A549 (cell line): Measurements from ENCODE around the gene LRRFIP2. TPM values are rescaled to one million over a fixed set of nuclear protein-coding genes. Genes with fewer than 3 reads are reported as not detected.
A peak's percentile ranks its signal among the peaks of the same experiment; 100 is the strongest.
"Not testable (repeated sequence)": the region's sequence is repeated elsewhere in the genome, so short reads cannot be mapped to it uniquely, and the experiment has no call there.

ENCODE experiments used
- ATAC-seq, 2 experiments: fragments of 200-7000 bp in 1 of 2; fragments of >200 bp in 1 of 2; cut with Nextera tagmentation in 1 of 2; cut with Tn5 transposase in 1 of 2; 3 replicates each; pipeline versions ENCODE4 v1.8.0 to v1.9.1; 2018 to 2020; ENCODE audit warnings: mild to moderate bottlenecking in 1 of 2, moderate library complexity in 1 of 2
- CTCF ChIA-PET: fragments of 300-600 bp; sonication (Branson Sonifier 250); formaldehyde crosslinking; extraction: SDS; loops from one replicate; lab custom pipeline; 2021; ENCODE audit warnings: antibody characterized with exemption, inconsistent platforms; lab: Yijun Ruan, JAX
- POLR2A ChIA-PET: fragments of 350-600 bp; formaldehyde crosslinking; extraction: SDS; loops from one replicate; lab custom pipeline; 2021; ENCODE audit warnings: antibody characterized with exemption, inconsistent platforms; lab: Yijun Ruan, JAX
- DNase-seq, 2 experiments: peaks; one replicate each; pipeline versions ENCODE4 v3.0.0 to v3.0.0-alpha.2; 2011 to 2016; ENCODE audit warnings: low read depth in 1 of 2, low spot score in 1 of 2
- FAIRE-seq: peaks from 2 replicates; lab custom pipeline; 2011; peaks lifted over from hg19 to GRCh38; lab: Jason Lieb, UNC
- H3K27ac ChIP-seq, 2 experiments: fragments of >200 bp; sonication (Bioruptor Twin); formaldehyde crosslinking; 3 replicates each; pipeline ENCODE4 v1.5.1; 2016 to 2017
- H3K4me1 ChIP-seq: fragments of >200 bp; sonication (Bioruptor Twin); formaldehyde crosslinking; 3 replicates; pipeline ENCODE4 v1.6.1; 2016
- H3K4me2 ChIP-seq: fragments of >200 bp; sonication (Bioruptor Twin); formaldehyde crosslinking; 3 replicates; pipeline ENCODE4 v1.6.1; 2016
- H3K4me3 ChIP-seq: fragments of >200 bp; sonication (Bioruptor Twin); formaldehyde crosslinking; 3 replicates; pipeline ENCODE4 v1.5.1; 2016
- H3K9me3 ChIP-seq: fragments of >200 bp; sonication (Bioruptor Twin); formaldehyde crosslinking; 3 replicates; pipeline ENCODE4 v1.6.1; 2016
- CEBPB ChIP-seq, 2 experiments: fragments of >200 bp in 1 of 2; sonication (Bioruptor Twin) in 1 of 2; formaldehyde crosslinking in 1 of 2; IDR thresholded peaks; 2 replicates each; pipeline ENCODE4 v1.6.1; 2012 to 2016
- CHD2 ChIP-seq: fragments of 150-350 bp; IDR thresholded peaks from 2 replicates; pipeline ENCODE4 v1.6.1; 2014; ENCODE audit warnings: low read length; ENCODE audit not compliant: partially characterized antibody
- EHF ChIP-seq: fragments of 250-450 bp; sonication (Bioruptor Pico); IDR thresholded peaks from 2 replicates; pipeline ENCODE4 v1.5.0; 2020; ENCODE audit warnings: mild to moderate bottlenecking
- EHMT2 ChIP-seq: fragments of 200-600 bp; sonication (generic); IDR thresholded peaks from 2 replicates; pipeline ENCODE4 v1.6.1; 2016; ENCODE audit warnings: antibody characterized with exemption, low read depth, mild to moderate bottlenecking, moderate library complexity
- EP300 ChIP-seq, 2 experiments: fragments of >200 bp; sonication (Bioruptor Twin); formaldehyde crosslinking; IDR thresholded peaks; 2 replicates in 1 of 2; 3 replicates in 1 of 2; pipeline ENCODE4 v1.6.1; 2016 to 2017
- FOSB ChIP-seq: fragments of 250-450 bp; sonication (Bioruptor Pico); IDR thresholded peaks from 2 replicates; pipeline ENCODE4 v1.5.0; 2020; ENCODE audit warnings: mild to moderate bottlenecking, moderate library complexity
- FOSL2 ChIP-seq, 2 experiments: fragments of 450-650 bp in 1 of 2; fragments of >200 bp in 1 of 2; sonication (Bioruptor Twin) in 1 of 2; formaldehyde crosslinking; IDR thresholded peaks; 2 replicates each; pipeline versions ENCODE4 v1.5.0 to v1.6.1; 2016 to 2020; ENCODE audit warnings: mild to moderate bottlenecking in 1 of 2, moderate library complexity in 1 of 2
- FOXS1 ChIP-seq: fragments of 250-450 bp; sonication (Bioruptor Pico); IDR thresholded peaks from 2 replicates; pipeline ENCODE4 v1.5.0; 2020; ENCODE audit warnings: mild to moderate bottlenecking, moderate library complexity
- GATA3 ChIP-seq: IDR thresholded peaks from 2 replicates; pipeline ENCODE4 v1.6.1; 2012; ENCODE audit warnings: borderline replicate concordance
- HDAC2 ChIP-seq: fragments of 200-600 bp; sonication (generic); IDR thresholded peaks from 2 replicates; pipeline ENCODE4 v1.6.1; 2016
- HEYL ChIP-seq: fragments of 250-450 bp; sonication (Bioruptor Pico); IDR thresholded peaks from 2 replicates; pipeline ENCODE4 v1.8.0; 2021; ENCODE audit warnings: mild to moderate bottlenecking, moderate library complexity
- HOXA7 ChIP-seq: fragments of 250-450 bp; sonication (Bioruptor Pico); IDR thresholded peaks from 2 replicates; pipeline ENCODE4 v1.5.0; 2020; ENCODE audit warnings: mild to moderate bottlenecking, moderate library complexity
- HOXB13 ChIP-seq: fragments of 250-450 bp; sonication (Bioruptor Pico); IDR thresholded peaks from 2 replicates; pipeline ENCODE4 v1.5.0; 2020; ENCODE audit warnings: low read depth, mild to moderate bottlenecking, moderate library complexity
- JUN ChIP-seq, 2 experiments: fragments of >200 bp; sonication (Bioruptor Twin); formaldehyde crosslinking; IDR thresholded peaks; 2 replicates in 1 of 2; 3 replicates in 1 of 2; pipeline ENCODE4 v1.6.1; 2016 to 2017
- JUNB ChIP-seq: fragments of >200 bp; sonication (Bioruptor Twin); formaldehyde crosslinking; IDR thresholded peaks from 2 replicates; pipeline ENCODE4 v1.6.1; 2016
- MAZ ChIP-seq: fragments of 150-350 bp; IDR thresholded peaks from 2 replicates; pipeline ENCODE4 v1.6.1; 2014; ENCODE audit warnings: antibody characterized with exemption, low read depth, low read length, borderline replicate concordance
- MYC ChIP-seq: IDR thresholded peaks from 2 replicates; pipeline ENCODE4 v1.6.1; 2012; ENCODE audit warnings: mild to moderate bottlenecking, inconsistent platforms, low read length, improper control_type of control experiment, borderline replicate concordance
- NPAS2 ChIP-seq: fragments of 250-450 bp; sonication (Bioruptor Pico); IDR thresholded peaks from 2 replicates; pipeline ENCODE4 v1.8.0; 2022; ENCODE audit warnings: mild to moderate bottlenecking, moderate library complexity, borderline replicate concordance
- NR3C1 ChIP-seq: fragments of >200 bp; sonication (Bioruptor Twin); formaldehyde crosslinking; IDR thresholded peaks from 3 replicates; pipeline ENCODE4 v1.6.1; 2017
- POLR2A ChIP-seq: IDR thresholded peaks from 2 replicates; pipeline ENCODE4 v1.6.1; 2012; ENCODE audit warnings: mild to moderate bottlenecking, low read length
- RAD21 ChIP-seq, 2 experiments: fragments of >200 bp in 1 of 2; sonication (Bioruptor Twin) in 1 of 2; formaldehyde crosslinking in 1 of 2; IDR thresholded peaks in 1 of 2; conservative IDR thresholded peaks in 1 of 2; 2 replicates in 1 of 2; 3 replicates in 1 of 2; pipeline ENCODE4 v1.6.1; 2012 to 2018; ENCODE audit warnings: inconsistent platforms in 1 of 2
- RCOR1 ChIP-seq: fragments of 150-350 bp; IDR thresholded peaks from 2 replicates; pipeline ENCODE4 v1.6.1; 2014; ENCODE audit warnings: antibody characterized with exemption, low read length, low read depth
- RFX5 ChIP-seq: fragments of 450-650 bp; IDR thresholded peaks from 2 replicates; pipeline ENCODE4 v1.7.1; 2014; ENCODE audit warnings: antibody characterized with exemption, mild to moderate bottlenecking, moderate library complexity
- SMC3 ChIP-seq: fragments of >200 bp; sonication (Bioruptor Twin); formaldehyde crosslinking; IDR thresholded peaks from 3 replicates; pipeline ENCODE4 v1.6.1; 2018; ENCODE audit warnings: inconsistent platforms
- TP53 ChIP-seq: fragments of 250-450 bp; sonication (Bioruptor Pico); IDR thresholded peaks from 2 replicates; pipeline ENCODE4 v1.5.0; 2021; ENCODE audit warnings: mild to moderate bottlenecking, moderate library complexity
- WGBS: methylation state at CpG from one replicate; pipeline ENCODE4 v1.1.6; 2017; ENCODE audit errors: missing lambda C conversion rate; 5-methylcytosine and 5-hydroxymethylcytosine counted together
- polyA plus RNA-seq, 4 experiments: library from polyadenylated mRNA; depleted of rRNA in 3 of 4; stranded (reverse); fragments of >200 nt; fragmentation: RNase III in 1 of 4; extraction: RNeasy Plus Mini Kit Qiagen cat#74134 plus additional on column Dnase treatment in 1 of 4; gene quantifications; 2 replicates in 3 of 4; 3 replicates in 1 of 4; pipeline ENCODE4 v1.2.3, GENCODE V29; 2011 to 2017
- TF ChIP-seq, protein P1 (sequence below): IDR thresholded peaks from 2 replicates; pipeline ENCODE4 v1.6.1; 2012
- TF ChIP-seq, protein P2 (sequence below): fragments of >200 bp; sonication (Bioruptor Twin); formaldehyde crosslinking; IDR thresholded peaks from 3 replicates; pipeline ENCODE4 v1.6.1; 2016

The LRRFIP2 gene
- polyA plus RNA-seq, 2 of the 4 experiments (the other 2 are of a cell fraction) = 48.0 to 66.4 TPM

DNA sequence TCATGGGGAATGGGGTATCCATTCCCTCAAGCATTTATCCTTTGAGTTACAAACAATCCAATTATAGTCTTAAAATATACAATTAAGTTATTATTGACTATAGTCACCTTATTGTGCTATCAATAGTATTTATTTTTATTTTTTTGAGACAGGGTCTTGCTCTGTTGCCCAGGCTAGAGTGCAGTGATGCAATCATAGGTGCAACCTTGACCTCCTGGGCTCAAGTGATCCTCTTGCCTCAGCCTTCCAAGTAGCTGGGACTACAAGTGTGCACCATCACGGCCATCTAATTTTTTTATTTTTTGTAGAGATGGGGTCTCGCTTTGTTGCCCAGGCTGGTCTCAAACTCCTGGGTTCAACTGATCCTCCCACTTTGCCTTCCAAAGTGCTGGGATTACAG lies 48.2 kb upstream of the LRRFIP2 start:
- POLR2A ChIA-PET = interaction anchor here (0.7 kb wide), 1 partner anchor 107 kb away, joined by 3 read pairs; no protein-coding TSS in a partner anchor
- not testable (repeated sequence) for FAIRE-seq

DNA sequence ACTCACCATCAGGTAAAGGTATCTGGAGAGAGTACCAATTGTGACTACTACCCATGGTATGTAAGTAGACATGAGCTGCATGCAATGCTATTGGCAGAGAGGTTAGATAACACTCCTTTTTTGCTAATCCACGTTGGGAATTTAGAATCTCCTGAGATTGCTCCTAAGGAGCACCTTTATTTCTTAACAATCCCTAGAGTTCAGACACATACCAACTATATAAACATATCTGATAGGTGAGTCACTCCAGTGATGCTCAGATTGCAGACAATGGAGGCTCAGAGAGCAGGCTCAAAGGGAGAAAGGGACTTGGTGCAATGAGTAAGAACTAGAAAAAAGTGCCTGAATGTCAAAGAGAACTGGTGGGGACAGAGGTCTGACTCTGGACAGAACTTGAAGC lies 47.0 kb upstream of the LRRFIP2 start:
- FAIRE-seq (peak; percentile 89), DNase-seq (peak; percentile 91 to 95), ATAC-seq (peak; percentile 92 to 93)
- H3K27ac ChIP-seq = peak overlapping the region; percentile 85 to 91
- no peak for TF ChIP-seq NPAS2 (CRISPR knock-in tag)
- TF ChIP-seq HEYL (CRISPR knock-in tag) = no peak
- peak; percentile 17 to 51; a peak in 2 of 5 replicates for TF ChIP-seq EP300 (IDR thresholded peaks at IDR 0.05)
- 0 out of 2 replicates have a peak, but pooled peaks have one; percentile 36 for TF ChIP-seq HOXA7 (CRISPR knock-in tag)
- no peak for TF ChIP-seq HOXB13 (CRISPR knock-in tag)
- no peak for TF ChIP-seq RCOR1
- TF ChIP-seq RAD21 (conservative IDR thresholded peaks at IDR 0.05 in 1 of 2, IDR thresholded peaks at IDR 0.05 in 1 of 2) = peak in 1 of 2 experiments; percentile 24; a peak in 2 of 5 replicates
- TF ChIP-seq MAZ = no peak
- TF ChIP-seq MYC = no peak
- TF ChIP-seq JUNB = peak; percentile 81
- no peak for TF ChIP-seq RFX5
- no peak for TF ChIP-seq TP53 (CRISPR knock-in tag)
- no peak for TF ChIP-seq NR3C1
- peak; percentile 67 to 81; a peak in 4 of 5 replicates for TF ChIP-seq JUN (IDR thresholded peaks at IDR 0.05)
- TF ChIP-seq FOSL2 (IDR thresholded peaks at IDR 0.05) = peak; percentile 82
- peak; percentile 95 for TF ChIP-seq FOSL2 (CRISPR knock-in tag; IDR thresholded peaks at IDR 0.05)
- no peak for TF ChIP-seq CHD2
- peak; percentile 69; the same call in 1 of the 2 replicates for TF ChIP-seq FOSB (CRISPR knock-in tag)
- no peak for TF ChIP-seq POLR2A
- TF ChIP-seq, protein P1, sequence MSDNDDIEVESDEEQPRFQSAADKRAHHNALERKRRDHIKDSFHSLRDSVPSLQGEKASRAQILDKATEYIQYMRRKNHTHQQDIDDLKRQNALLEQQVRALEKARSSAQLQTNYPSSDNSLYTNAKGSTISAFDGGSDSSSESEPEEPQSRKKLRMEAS = peak; percentile 50
- TF ChIP-seq SMC3 = peak; percentile 11; the same call in 1 of the 3 replicates
- peak; percentile 65; the same call in 1 of the 2 replicates for TF ChIP-seq GATA3
- TF ChIP-seq FOXS1 (CRISPR knock-in tag) = no peak
- no peak for TF ChIP-seq HDAC2
- TF ChIP-seq EHMT2 = no peak
- TF ChIP-seq, protein P2, sequence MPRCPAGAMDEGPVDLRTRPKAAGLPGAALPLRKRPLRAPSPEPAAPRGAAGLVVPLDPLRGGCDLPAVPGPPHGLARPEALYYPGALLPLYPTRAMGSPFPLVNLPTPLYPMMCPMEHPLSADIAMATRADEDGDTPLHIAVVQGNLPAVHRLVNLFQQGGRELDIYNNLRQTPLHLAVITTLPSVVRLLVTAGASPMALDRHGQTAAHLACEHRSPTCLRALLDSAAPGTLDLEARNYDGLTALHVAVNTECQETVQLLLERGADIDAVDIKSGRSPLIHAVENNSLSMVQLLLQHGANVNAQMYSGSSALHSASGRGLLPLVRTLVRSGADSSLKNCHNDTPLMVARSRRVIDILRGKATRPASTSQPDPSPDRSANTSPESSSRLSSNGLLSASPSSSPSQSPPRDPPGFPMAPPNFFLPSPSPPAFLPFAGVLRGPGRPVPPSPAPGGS = peak; percentile 51; the same call in 1 of the 3 replicates
- TF ChIP-seq CEBPB (IDR thresholded peaks at IDR 0.05) = peak; percentile 47 to 78; a peak in 1 of 4 replicates
- no peak for TF ChIP-seq EHF (CRISPR knock-in tag)
- 0% methylated on average over 1 of the region's 1 CpG for WGBS
- POLR2A ChIA-PET = interaction anchor here (0.9 kb wide), 1 partner anchor 12 kb away, joined by 3 read pairs; no protein-coding TSS in a partner anchor
- H3K4me2 ChIP-seq = peak overlapping the region; percentile 76
- H3K4me1 ChIP-seq = peaks cover 38% of the 10 kb centered on the region
- CTCF ChIA-PET = interaction anchor here (0.7 to 1.3 kb wide), 3 partner anchors 15 to 22 kb away, joined by 3 read pairs; no protein-coding TSS in a partner anchor
- H3K4me3 ChIP-seq = no peak overlapping the region
- H3K9me3 ChIP-seq = no peaks in the 10 kb centered on the region

More for the DNA sequence above, 48.2 kb upstream of the LRRFIP2 start:
- TF ChIP-seq CEBPB (IDR thresholded peaks at IDR 0.05) = peak; percentile 18 to 24; a peak in 1 of 4 replicates
- H3K9me3 ChIP-seq, H3K4me3 ChIP-seq, DNase-seq, ATAC-seq: not testable (repeated sequence)
- peak overlapping the region; percentile 76 for H3K4me2 ChIP-seq
- peak overlapping the region; percentile 85 to 91 for H3K27ac ChIP-seq
- CTCF ChIA-PET = interaction anchor here (1.0 kb wide), 2 partner anchors 9 to 16 kb away, joined by 3 to 5 read pairs; no protein-coding TSS in a partner anchor
- 92% methylated on average over 2 of the region's 2 CpGs for WGBS
- H3K4me1 ChIP-seq = peaks cover 38% of the 10 kb centered on the region
